HS-27A (cell line): ENCODE results near the gene GATA2.

ENCODE experiments used
- DNase-seq: peaks from one replicate; pipeline ENCODE4 v3.0.0-alpha.2; 2012; ENCODE audit warnings: low read depth, missing footprints

Gene GATA2

DNA sequence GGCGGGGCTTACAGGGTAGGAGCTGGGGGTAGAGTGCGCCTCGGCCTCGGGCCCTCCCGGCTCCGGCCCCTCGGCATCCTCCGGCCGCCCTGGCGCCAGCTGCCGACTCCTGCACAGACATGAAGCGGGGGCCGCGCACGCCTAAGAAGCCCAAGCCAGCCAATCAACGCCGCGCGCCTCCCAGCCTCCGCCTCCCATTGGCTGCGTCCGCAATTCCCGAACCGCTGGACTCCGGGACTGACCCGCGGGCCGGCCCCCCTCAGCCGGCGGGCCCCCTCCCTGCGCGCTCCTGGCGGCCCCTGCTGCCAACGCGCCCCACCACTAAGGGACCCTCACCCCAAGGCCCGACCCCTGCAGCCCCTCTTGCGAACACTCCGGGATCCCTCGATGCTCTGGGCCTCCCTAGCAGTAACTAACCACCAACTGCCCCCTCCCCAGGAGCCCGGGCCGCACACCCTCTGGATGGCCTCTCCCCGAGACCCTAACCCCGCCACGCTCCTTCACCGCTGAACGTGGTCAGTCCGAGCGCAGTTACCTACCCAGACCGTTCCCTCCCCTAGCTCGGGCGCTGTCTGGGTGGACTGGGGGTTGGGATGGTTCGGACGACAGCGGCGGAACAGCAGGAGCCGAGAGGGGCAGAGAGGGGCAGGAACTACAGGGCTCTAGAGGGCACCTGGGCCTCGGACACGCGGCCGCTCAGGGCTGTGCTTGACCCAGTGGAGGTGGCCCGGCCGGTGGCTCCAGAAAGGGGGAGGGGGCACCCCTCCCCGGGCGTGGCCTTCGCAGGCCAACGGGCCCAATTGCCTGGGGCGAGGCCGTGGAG, 5.0 kb downstream of the GATA2 start:
- DNase-seq, result peak; percentile 70

DNA sequence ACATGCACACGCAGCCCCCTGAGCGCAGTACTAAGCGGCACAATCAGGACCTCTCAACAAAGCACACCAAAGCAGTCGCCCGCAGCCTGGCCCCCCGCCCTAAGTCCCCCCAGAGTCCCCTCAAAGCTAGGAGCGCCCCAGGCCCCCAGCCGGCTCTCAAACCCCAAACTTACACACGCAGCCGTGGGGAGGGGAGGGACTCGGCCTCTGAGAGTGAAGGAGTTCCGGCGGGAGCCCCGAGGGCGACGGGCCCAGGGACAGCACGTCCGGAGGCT, 5.5 kb downstream of the GATA2 start:
- DNase-seq, result no peak

DNA sequence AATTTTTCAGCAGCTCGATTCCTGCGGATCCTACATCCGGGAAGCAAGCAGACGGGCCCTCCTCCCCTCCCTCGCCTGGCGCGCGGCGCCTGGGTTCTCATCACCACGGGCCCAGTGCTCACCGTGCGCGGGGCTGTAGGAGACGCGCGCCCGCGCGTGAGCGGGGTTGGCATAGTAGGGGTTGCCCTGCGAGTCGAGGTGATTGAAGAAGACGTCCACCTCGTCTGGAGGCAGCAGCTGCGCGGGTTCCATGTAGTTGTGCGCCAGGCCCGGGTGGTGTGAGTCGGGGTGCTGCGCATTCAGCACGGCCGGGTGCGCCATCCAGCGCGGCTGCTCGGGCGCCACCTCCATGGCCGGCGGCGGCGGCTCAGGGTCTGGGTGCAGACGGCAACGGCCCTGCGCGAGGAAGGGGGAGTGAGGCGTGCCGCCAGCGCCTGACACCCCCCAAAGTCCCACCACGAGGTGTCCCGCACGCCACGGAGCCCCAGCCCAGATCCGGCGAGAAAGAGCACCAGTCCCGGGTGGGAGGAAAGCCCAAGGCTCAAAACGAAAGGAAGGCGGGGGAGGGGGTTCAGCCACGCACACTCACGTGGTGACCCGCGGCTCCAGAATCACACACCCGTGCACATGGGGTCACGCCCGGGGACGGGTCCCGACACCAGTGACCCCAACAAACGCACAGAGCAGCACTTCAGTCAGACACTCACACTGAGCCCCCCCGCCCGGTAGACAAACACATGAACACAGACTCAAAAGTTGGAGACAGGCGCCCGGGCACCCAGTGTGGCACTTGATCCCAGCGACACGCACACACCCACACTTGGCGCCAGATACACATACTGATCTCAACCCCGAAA, 6.1 kb downstream of the GATA2 start:
- DNase-seq, result no peak

- DNase-seq, result no peak
Measured at GRCh38 chr3:128486205-128486628, 6.8 kb downstream of the GATA2 start.

DNA sequence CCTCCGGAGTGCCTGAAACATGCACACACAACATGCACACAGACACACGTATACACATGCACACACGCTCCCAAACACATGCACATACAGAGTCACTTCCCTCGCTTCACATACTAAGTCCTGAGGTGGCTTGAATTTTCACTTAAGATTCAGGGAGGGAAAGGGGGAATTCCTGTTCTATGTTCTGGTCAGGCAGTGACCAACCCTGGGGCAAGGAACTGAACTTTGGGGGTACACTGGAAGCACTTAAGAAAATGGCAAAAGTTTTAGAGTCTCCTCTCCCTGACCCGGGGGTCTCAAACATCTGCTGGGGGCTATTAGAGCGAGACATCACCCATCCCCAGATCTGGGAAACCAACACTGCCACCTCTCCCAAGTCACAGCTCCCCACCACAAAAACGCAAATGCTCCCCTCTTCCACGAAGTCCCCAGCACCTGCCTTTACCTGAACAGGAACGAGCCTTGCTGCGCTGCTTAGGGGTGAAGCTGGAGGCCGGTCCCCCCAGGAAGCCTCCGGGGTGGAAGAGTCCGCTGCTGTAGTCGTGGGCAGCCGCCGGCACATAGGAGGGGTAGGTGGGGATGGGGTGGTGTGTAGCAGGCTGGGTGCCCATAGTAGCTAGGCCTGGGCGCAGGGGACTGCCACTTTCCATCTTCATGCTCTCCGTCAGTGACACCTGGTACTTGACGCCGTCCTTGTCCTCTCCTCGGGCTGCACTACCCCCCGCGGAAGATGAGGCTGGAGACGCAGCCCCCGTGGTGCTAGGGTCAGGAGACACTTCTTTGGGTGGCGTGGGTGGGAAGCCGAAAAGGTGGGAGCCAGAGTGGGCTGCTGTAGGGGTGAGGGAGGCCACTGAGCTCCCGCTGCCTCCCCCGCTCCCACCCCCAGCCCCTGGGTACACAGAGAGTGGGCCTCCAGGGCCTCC, 7.5 kb downstream of the GATA2 start:
- DNase-seq, result no peak

DNA sequence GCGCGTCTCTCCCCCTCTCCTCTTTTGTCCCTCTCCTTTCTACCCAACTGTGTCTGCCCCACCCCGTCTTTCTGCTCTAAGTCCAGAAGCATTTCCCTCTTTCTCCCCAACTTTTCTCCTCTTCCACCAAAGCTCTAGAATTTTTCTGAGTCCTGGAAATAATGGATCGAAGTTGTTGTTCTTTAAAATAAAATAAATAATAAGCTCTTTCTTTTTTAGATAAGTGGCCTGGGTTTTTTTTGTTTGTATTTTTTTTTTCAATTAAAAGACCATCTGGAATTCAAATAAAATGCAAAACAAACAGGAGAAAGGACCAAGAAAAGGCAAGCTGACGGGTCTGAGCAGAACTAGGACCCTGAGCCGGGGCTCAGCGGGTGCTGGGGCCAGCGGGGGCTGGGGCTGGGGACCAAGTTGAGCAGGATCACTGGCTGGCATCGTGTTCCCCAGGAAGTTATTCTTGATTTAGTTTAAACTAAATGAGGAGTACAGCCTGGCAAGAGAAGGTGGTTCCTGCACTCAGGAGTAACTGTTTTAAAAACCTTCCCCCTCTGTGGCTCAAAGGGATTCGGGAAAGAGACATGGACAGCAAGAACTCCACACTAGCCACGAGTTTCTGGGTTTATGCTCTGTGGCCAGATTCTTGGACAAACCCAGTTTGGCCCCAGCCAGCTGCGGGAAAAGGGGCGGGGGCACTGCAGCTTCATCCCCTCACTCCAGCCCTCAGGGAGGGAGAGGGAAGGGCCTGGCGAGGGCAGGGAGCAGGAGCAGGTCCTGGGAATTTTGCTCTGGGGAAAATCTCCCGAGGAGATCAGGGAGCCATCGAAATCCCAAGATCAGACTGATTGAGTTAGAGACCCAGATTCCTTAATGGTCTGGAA, 8.4 kb downstream of the GATA2 start:
- no peak for DNase-seq

DNA sequence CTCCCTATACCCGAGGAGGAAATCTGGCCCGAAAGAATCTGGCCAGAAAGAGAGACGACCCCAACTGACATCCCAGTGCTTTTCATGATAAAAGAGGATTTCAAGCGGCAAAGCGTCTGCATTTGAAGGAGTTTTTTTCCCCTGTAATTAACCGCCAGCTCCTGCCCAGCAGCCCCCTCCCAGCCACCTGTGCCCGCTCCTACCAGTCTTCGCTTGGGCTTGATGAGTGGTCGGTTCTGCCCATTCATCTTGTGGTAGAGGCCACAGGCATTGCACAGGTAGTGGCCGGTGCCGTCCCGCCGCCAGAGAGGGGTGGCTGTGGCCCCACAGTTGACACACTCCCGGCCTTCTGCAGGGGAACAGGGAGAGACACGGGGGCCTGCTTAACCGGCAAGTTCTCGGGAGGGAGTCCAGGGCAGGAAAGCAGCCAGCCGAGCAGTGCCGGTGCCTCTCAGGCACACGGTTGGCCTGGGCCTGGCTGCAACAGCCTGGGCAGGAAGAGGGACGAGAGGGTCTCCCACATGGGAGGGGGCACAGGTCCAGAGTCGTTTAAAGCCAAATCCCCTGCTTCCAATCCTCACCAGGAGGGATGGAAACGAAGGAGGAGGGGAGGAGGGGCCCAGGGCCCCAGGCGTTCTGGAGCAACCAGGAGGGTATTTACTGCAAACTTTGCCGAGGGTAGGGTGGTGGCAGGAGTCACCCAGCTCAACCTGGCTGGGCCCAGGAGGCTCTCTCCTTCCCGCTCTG, 9.2 kb downstream of the GATA2 start:
- no peak for DNase-seq

DNA sequence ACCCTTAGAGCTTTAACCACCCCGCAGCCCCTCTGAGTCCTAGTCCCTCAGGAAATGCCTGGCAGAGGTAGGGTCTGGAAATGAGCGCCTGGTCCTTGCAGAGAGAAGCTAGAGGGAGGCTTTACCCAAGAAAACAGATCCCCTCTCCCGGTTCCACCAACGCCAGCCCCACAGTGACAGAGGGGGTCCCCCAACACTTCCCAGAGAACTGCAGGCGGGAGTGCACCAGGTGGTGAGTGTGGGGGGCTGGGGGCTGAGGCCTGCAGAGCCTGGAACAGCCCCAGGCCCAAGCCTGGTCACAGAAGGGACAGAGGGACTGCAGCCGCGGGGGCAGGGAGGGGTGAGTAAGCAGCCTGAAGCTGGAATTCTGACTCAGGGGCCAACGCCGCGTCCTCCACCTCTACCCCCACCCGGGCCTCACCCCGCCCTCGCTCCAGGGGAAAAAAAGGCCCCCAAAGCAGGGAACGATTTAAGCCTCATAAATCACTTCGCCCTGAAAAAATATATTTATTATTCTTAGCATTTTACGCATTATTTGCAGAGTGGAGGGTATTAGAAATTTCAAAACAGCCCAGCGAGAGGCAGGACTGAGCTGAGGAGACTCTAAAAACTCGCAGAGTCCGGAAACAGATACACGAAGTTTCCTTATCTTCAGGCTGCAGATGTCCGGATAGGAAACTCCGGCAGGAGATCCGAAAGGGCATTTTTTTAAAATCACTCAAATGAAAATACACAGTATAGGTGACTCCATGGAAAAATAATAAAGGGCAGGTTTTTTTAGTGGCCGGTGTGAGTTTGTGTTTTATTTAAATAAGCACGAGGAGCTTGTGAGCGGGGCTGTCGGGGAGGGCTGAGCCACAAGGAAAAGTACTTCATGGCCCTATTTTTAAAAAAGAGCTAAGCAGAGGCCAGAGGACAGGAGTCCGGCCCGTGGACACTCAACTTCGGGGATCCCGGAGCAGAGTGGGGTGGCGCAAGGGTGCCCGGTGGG, 10.0 kb downstream of the GATA2 start:
- DNase-seq, result no peak

DNA sequence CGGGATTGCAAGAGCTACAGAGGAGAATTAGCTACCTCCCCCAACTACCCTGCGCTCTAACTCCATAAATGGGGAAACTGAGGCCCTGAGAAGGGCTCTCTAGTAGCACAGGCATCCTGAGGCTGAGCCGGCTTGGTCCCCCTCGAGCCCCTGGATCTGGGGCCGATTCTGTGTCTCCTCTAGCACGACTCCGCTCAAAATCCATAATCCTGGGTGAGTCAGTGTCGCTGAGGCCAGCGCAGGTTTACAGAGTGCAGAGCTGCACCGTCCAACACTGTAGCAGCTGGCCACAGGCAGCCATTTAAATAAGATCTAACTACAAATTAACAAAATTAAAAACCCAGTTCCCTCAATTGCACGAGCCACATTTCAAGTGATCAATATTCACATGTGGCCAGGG, 10.8 kb downstream of the GATA2 start:
- DNase-seq, result no peak

DNA sequence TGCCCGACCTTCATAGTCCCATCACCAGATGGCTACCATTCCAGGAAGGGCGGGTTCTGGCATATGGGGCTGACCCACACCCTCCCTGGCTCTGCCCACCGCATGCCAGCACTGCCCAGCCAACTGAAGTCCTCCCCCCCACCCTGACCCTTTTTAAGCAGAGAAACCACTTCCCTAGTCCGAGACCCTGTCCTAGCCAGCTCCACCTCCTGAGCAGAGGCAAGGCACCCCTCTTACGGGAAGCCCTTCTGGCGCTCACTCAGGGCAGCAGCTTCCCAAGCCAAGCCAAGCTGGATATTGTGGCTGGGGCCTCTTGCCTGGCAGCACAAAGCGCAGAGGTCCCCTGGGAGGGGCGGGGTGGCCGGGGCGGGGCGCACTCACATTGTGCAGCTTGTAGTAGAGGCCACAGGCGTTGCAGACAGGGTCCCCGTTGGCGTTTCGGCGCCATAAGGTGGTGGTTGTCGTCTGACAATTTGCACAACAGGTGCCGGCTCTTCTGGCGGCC, 11.5 kb downstream of the GATA2 start:
- no peak for DNase-seq

DNA sequence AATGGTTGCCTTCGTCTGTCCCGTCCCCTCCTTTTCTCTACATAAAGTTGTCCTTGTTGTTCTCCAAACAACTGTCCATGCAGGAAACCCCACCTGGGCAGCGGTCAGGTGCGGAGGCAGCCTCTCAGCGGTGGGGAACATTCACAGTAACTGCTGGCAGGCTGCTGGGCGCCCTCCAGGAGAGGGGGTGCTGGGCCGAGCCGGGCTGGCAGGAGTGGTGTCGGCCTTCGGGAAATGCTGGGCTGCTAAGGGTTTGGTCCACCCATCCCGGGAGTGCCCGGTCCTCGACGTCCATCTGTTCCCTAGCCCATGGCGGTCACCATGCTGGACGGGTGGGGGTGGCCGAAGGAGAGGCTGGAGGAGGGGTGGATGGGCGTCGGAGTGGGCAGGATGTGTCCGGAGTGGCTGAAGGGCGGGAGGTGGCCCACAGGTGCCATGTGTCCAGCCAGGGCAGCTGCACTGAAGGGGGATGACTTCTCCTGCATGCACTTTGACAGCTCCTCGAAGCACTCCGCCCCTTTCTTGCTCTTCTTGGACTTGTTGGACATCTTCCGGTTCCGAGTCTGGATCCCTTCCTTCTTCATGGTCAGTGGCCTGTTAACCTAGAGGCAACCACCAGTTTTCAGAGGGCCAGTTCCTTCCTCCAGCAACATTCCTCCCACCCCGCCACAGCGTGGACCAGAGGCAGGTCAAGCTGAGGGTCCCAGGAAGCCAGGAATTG, 12.1 kb downstream of the GATA2 start:
- DNase-seq, result no peak

DNA sequence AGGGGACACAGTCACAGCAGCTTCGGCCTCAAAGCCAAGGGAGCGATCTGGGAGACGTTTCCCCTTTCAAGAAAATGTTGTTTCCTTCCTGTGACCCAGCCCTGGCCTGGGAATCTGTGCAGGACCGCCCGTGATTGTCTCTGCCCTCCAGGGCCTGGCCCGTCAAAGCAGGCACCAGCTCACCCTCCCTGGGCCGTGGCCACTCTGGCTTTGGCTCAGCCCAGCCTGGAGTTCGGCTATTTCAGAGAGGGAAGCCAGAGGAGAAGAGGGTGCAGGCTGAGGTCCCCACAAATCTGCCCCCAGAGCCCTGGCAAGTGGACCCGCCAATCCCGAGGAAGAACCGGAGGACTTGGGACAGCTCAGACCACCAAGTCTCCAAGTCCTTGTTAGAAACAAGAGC, 12.7 kb downstream of the GATA2 start:
- no peak for DNase-seq

DNA sequence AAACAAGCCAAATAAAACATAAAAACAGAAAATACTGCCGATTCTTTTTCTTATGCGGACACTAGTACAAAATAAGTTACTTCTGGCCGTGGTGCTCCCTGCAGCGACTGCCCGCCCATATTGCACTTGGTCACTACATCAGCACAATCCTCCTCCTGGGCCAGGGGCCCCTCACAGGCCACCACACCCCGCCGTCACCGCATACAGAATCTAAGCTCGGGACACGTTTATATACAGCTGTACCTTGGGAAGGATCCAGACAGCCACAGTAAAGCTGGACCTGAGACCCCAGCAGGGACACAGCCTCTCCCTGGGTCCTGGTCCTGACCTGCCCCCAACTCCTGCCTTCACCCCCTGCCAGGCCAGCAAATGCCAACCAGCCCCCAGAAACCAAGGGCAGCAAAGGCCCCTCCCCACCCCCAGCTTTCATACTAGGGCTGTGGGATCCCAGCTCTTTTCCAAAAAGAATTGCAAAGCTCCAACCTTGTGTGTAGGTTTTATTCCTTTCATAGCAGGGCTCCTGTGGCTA, 13.4 kb downstream of the GATA2 start:
- no peak for DNase-seq

DNA sequence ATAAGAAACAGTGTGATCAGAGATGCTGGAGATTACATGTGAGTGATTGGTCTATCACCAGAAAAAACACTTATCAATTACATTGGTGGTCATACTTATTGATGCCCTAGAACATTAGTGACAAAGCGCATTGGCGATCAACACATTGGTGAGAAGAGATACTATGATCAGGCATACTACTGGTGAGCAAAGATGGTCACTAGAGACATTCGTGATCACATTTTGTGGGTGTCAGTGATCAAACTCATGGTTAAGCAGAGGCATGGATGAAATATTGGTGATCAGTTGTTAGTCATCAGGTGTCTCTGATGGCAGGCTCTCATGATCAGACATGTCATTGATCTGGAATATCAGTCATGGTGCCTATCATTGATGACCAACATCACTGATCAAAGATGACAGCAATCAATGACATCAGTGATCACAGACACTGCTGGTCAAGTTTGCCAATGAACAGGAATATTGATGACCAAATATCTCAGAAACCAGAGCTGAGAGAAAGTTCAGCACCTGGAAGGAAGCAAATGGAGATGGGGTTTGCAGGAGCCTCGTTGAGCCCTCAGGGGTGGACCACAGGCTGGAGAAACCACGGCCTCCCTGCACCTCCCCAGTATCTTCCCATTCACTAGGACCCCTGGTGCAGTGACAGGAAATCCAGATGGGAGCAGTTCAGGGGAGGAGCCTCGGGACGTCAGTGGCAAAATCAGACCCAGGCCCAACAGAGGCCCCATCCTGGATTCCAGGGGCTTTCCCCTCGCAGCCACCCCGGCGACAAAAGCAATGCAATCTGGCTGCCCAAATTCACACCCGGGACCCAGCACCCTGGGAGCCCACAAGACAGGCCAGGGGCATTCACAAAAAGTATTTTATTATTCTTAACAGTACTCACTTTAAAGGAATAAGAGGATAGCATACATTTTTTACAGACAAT, 14.2 kb downstream of the GATA2 start:
- no peak for DNase-seq

DNA sequence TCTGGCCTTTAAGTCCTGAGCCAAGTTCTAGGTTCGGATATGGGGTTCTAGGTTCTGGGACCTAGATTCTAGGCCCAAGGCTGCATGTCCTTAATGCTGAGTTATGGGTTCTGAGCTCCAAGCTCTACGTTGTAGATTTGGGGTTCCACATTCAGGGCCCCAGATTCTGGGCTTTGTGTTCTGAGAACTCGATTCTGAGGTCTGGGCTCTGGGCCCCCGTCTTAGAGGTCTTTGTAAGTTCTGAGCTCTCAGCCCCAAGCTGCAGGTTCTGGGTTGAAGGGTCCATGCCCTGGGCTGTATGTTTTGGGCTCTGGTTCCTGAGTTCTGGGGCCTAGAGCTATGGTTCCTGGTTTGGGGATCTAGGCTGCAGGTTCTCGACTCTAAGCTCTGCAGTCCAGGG, 16.3 kb downstream of the GATA2 start:
- no peak for DNase-seq

DNA sequence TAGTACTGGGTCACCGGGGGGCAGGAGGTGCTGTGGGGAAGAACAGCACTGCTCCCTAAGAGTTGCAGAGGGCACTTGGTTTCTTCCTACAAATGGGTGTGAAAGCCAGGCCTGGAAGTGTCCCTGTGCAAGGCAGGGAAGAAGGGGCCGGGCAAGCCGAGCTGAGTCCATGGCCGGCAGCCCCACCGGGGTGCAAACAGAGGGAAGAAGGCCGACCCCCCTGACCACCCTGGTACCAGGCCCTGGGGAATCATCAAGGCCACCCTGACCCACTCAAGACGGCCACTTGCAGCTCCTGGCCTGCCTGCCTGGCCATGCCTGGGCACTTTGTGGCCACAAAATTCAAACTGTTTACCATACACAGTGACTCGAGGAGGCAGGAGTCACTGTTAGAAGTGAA, 17.6 kb downstream of the GATA2 start:
- no peak for DNase-seq

- DNase-seq, result no peak
Measured at GRCh38 chr3:128473737-128474136, 19.3 kb downstream of the GATA2 start.
